ENCODE results near the gene TIMM23B. TPM values are rescaled to one million over a fixed set of nuclear protein-coding genes. Genes with fewer than 3 reads are reported as not detected.
"Not testable (repeated sequence)": the region's sequence is repeated elsewhere in the genome, so short reads cannot be mapped to it uniquely, and the experiment has no call there.

Gene TIMM23B
- total RNA-seq, 2 donors from 2014 or later: 12.4 to 29.9 TPM

DNA sequence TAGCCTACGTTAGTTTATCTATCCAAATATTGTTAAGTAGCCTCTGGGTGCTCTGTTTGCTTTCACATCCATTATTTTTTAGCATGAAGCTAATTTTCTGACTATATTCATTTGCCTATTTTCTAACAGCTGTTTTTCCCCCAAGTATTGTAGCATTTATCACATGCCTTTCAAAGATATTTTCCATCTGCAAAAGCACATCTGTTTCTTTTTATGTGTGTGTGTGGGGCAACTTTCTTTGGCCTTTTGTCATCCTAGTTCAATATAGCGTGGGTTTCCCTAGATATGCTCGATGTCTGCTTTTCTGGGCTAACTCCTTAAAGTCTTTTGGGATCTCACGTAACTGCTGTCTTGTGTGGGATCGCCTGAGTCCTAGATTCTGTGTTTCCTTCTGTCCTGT, 53.5 kb downstream of the TIMM23B start:
- H3K4me1 ChIP-seq (replicated peaks); H3K27ac ChIP-seq; H3K9me3 ChIP-seq; intact Hi-C loops (cut with DNase I); H3K36me3 ChIP-seq; H3K4me3 ChIP-seq; H3K27me3 ChIP-seq (replicated peaks; ENCODE audit: insufficient read depth); DNase-seq (ENCODE audit: low spot score): not testable (repeated sequence)
- WGBS: 78% methylated on average over 5 of the region's 5 CpGs

DNA sequence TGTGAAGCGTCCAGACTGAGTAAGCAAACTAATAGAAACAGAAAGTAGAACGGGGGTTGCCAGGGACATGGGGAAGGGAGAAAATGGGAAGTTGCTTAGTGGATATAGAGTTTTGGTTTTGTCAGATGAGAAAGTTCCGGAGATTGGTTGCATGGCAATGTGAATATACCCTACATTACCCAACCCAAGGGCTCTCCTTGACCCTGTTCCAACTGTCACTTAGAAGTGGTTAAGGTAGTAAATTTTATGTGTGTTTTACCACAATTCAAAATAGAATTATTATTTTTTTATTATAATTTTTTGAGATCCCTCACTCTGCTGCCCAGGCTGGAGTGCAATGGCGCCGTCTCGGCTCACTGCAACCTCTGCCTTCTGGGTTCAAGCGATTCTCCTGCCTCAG, 72.2 kb downstream of the TIMM23B start:
- intact Hi-C loops (cut with DNase I): not testable (repeated sequence)

DNA sequence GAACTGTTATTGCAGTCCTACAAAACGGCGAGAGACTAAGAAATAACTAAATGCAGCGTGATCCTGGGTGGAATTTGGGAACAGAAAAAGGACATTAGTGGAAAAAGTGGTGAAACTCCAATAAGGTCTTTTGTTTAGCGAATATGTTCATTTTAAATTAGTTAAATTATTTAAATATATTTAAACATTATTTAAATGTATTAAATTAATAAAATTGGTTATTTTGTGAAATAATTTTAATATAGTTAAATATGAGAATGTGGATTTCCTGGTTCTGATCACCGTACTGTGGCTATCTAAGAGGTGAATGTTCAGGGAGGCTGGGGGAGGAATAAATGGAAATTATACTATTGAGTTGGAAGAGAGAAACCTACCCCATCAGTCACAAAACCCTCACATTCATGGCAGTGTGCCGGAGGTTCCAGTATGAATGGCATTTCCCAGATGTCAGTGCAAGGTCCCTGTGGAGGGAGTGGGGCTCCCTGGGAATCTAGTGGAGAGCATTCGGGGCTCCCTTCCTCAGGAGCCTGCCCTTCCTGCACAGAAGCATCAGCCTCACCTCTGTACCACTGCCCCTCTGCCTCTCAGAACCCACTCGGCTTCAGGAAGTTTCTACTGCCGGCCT, 73.9 kb downstream of the TIMM23B start:
- intact Hi-C loops (cut with DNase I); H3K36me3 ChIP-seq; H3K4me1 ChIP-seq (replicated peaks); H3K9me3 ChIP-seq; H3K4me3 ChIP-seq; DNase-seq (ENCODE audit: low spot score); H3K27me3 ChIP-seq (replicated peaks; ENCODE audit: insufficient read depth); H3K27ac ChIP-seq: not testable (repeated sequence)
- 73% methylated on average over 9 of the region's 9 CpGs for WGBS

More for the DNA sequence above, 72.2 kb downstream of the TIMM23B start:
- not testable (repeated sequence) for DNase-seq (ENCODE audit: low spot score); H3K4me3 ChIP-seq; H3K27me3 ChIP-seq (replicated peaks; ENCODE audit: insufficient read depth); H3K36me3 ChIP-seq; H3K9me3 ChIP-seq; H3K27ac ChIP-seq; H3K4me1 ChIP-seq (replicated peaks)
- WGBS: 79% methylated on average over 6 of the region's 7 CpGs

DNA sequence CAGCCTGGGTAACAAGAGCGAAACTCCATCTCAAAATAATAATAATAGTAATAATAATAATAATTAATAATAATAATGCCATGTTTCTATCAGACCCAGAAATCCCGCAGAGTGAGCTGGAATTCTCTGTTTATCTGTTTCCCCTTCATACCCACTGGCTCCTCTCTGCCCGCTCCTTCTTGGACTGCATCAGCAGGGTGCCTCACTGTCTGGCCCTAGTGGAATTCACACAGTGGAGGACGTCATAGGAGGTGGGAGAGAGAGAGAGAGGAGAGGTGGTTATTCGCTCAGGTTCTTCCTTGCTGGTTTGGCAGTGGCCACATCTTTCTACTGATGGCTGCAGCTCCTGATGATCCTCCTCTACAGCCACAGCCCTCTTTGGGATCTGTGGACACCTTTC, 75.1 kb downstream of the TIMM23B start:
- H3K27me3 ChIP-seq (replicated peaks; ENCODE audit: insufficient read depth); H3K36me3 ChIP-seq; H3K9me3 ChIP-seq; H3K4me1 ChIP-seq (replicated peaks); H3K27ac ChIP-seq; intact Hi-C loops (cut with DNase I); H3K4me3 ChIP-seq; DNase-seq (ENCODE audit: low spot score): not testable (repeated sequence)
- WGBS: 78% methylated on average over 5 of the region's 5 CpGs

DNA sequence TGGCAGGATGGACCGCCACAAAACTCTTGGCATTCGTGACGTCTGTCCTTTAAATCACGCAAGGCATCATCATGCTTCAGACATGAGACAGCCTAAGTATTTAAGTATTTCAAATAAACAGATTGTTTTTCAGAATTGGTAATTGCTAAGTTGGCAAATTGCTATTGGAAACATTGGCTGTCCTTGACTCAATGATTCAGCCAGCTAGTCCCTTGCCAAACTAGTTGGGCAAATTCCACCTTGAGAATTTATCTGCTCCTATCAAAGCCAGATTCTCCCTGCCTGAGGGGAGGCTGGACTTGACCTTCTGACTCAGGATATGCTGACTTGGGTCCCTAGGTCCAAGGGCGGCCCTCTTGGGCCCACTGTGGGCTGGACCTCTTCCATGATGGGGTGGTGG, 75.8 kb downstream of the TIMM23B start:
- intact Hi-C loops (cut with DNase I); H3K27me3 ChIP-seq (replicated peaks; ENCODE audit: insufficient read depth); H3K36me3 ChIP-seq; H3K4me3 ChIP-seq; H3K9me3 ChIP-seq; H3K27ac ChIP-seq; H3K4me1 ChIP-seq (replicated peaks); DNase-seq (ENCODE audit: low spot score): not testable (repeated sequence)
- 84% methylated on average over 5 of the region's 5 CpGs for WGBS

DNA sequence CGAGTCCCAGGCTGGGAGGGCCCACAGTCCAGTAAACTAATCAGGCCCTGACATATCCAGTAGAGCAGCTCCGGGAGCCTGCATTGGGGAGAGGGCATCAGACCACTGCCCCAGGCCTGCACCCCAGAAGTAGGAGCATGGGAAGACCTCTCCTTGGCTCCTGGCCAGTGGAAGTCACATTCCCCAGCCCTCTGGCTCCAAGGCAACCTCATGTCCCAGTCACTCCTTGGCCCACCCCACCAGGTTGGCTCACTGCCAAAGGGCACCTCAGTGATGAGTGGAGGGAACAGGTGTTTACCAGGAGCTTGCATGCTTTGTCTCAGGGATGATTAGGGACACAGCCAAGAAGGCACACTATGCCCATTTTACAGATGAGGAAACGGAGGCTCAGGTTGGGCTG, 77.4 kb downstream of the TIMM23B start:
- H3K27ac ChIP-seq; H3K36me3 ChIP-seq; DNase-seq (ENCODE audit: low spot score); H3K9me3 ChIP-seq; H3K27me3 ChIP-seq (replicated peaks; ENCODE audit: insufficient read depth); intact Hi-C loops (cut with DNase I); H3K4me3 ChIP-seq; H3K4me1 ChIP-seq (replicated peaks): not testable (repeated sequence)
- WGBS: 87% methylated on average over 3 of the region's 3 CpGs

DNA sequence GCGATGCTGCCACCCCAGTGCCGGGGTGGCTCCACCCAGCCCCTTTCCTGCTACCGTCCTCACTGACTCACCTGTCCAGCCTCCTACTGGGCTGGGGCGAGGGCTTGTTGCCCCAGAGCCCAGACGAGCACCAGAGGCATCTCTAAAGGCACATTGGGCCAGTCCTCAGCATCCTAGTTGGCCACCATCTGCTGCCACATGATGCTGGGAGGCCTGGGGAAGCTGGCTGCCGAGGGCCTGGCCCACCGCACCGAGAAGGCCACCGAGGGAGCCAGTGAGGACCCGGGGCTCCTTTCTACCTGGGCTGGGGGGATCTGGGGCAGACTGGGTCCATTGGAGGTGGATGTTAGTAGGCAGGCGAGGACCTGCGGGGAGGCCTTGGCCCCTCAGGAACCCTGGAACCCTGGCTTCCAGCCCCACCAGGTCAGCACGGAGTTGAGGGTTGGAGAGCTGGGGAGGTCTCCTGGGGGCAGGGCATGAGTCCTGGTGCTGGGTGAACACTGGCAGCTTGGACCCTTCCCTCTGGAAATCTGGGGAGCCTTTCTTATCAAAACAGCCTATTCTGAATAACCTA, 78.7 kb downstream of the TIMM23B start:
- intact Hi-C loops (cut with DNase I); H3K27me3 ChIP-seq (replicated peaks; ENCODE audit: insufficient read depth); H3K4me1 ChIP-seq (replicated peaks); H3K4me3 ChIP-seq; H3K36me3 ChIP-seq; DNase-seq (ENCODE audit: low spot score); H3K27ac ChIP-seq; H3K9me3 ChIP-seq: not testable (repeated sequence)
- 80% methylated on average over 13 of the region's 13 CpGs for WGBS

DNA sequence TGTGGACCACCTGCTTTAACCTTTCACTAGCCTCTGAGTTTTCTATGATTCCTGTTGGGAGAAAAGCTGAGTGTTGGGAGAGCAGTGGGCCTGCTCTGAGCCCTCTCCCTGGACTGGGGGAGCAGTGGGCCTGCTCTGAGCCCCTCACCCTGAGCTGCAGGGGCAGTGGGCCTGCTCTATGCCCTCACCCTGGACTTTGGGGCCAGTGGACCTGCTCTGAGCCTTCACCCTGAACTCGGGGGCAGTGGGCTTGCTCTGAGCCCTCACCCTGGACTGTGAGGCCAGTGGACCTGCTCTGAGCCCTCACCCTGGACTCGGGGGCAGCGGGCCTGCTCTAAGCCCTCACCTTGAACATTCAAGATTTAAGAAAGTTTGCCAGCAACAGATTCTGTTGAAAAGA, 79.8 kb downstream of the TIMM23B start:
- Histone ChIP-seq H3K36me3 (no peaks in the 10 kb centered on the region), H3K9me3 (no peaks in the 10 kb centered on the region), H3K27me3 (replicated peaks; ENCODE audit: insufficient read depth) (no peaks in the 10 kb centered on the region), H3K4me1 (replicated peaks) (no peaks in the 10 kb centered on the region), H3K27ac (no peak overlapping the region), H3K4me3 (no peak overlapping the region)
- intact Hi-C loops (cut with DNase I): no loop called here
- TF ChIP-seq POLR2A (IDR thresholded peaks at IDR 0.05): no peak
- TF ChIP-seq POLR2AphosphoS5 (IDR thresholded peaks at IDR 0.05): no peak
- TF ChIP-seq, protein P1, sequence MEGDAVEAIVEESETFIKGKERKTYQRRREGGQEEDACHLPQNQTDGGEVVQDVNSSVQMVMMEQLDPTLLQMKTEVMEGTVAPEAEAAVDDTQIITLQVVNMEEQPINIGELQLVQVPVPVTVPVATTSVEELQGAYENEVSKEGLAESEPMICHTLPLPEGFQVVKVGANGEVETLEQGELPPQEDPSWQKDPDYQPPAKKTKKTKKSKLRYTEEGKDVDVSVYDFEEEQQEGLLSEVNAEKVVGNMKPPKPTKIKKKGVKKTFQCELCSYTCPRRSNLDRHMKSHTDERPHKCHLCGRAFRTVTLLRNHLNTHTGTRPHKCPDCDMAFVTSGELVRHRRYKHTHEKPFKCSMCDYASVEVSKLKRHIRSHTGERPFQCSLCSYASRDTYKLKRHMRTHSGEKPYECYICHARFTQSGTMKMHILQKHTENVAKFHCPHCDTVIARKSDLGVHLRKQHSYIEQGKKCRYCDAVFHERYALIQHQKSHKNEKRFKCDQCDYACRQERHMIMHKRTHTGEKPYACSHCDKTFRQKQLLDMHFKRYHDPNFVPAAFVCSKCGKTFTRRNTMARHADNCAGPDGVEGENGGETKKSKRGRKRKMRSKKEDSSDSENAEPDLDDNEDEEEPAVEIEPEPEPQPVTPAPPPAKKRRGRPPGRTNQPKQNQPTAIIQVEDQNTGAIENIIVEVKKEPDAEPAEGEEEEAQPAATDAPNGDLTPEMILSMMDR (IDR thresholded peaks at IDR 0.05): no peak
- DNase-seq (ENCODE audit: low spot score): no peak
- WGBS: 92% methylated on average over 3 of the region's 3 CpGs

Small RNAs within 50 kb of the gene (small RNA-seq; reads per million reads assigned to genes)
- gene RNA5SP317 (0 reads per million in 2 donors), gene SNORA74C-2 (0 reads per million in 2 donors)

Other genes with a start within 250 kb of the TIMM23B start
- 1 to 10 TPM; 3.3 to 8.5 TPM for gene OGDHL, start 179.7 kb upstream of the TIMM23B start, total RNA-seq
- gene PARG, start within 50 bp of the TIMM23B start, total RNA-seq: 10 to 100 TPM; 19.4 to 37.4 TPM
- gene AGAP6, start 46.4 kb downstream of the TIMM23B start, total RNA-seq: 10 to 100 TPM in 1 of 2 donors, 1 to 10 TPM in 1; 9.7 to 22.4 TPM
- 10 to 100 TPM; 32.7 to 39.8 TPM for gene WASHC2A, start 125.9 kb downstream of the TIMM23B start, total RNA-seq